HG02610 (cell line): Measurements from ENCODE around the gene ARHGEF40.

Experiments used
- ATAC-seq: cut with Tn5 transposase; IDR thresholded peaks from one replicate; pipeline ENCODE4 v1.9.1; 2021; ENCODE audit warnings: mild to moderate bottlenecking, moderate library complexity; ENCODE audit not compliant: unreplicated experiment

The ARHGEF40 gene

GRCh38 chr14:21078726-21079125 is 8.6 kb downstream of the ARHGEF40 start:
- no peak for ATAC-seq

DNA sequence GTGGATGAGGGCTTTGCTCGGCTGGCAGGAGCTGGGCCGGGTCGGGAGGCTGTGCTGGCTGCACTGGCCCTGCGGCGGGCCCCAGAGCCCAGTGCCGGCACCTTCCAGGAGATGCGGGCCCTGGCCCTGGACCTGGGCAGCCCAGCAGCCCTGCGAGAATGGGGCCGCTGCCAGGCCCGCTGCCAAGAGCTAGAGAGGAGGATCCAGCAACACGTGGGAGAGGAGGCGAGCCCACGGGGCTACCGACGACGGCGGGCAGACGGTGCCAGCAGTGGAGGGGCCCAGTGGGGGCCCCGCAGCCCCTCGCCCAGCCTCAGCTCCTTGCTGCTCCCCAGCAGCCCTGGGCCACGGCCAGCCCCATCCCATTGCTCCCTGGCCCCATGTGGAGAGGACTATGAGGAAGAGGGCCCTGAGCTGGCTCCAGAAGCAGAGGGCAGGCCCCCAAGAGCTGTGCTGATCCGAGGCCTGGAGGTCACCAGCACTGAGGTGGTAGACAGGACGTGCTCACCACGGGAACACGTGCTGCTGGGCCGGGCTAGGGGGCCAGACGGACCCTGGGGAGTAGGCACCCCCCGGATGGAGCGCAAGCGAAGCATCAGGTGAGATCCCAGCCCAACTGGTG is 11.5 kb downstream of the ARHGEF40 start:
- ATAC-seq = no peak

- no peak for ATAC-seq
Observed at GRCh38 chr14:21083565-21084325, 13.6 kb downstream of the ARHGEF40 start.

DNA sequence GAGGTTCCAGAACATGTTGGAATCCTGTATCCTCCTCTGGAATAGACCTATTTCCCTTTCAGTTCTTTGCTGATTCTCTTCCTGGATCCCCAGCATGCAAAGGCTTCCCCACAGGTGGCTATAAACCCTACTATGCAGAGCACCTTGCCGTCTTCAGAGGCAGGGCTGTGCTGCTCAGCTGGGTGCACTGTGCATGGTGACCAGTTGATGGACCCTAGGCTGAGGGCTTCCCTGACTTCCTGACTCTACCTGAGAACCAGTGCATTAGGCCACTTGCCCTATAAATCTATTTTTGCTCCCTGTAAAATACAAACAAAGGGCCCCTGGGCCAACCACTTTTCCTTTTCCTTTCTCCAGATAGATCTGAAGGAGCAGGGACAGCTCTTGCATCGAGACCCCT is 14.3 kb downstream of the ARHGEF40 start:
- ATAC-seq = no peak

DNA sequence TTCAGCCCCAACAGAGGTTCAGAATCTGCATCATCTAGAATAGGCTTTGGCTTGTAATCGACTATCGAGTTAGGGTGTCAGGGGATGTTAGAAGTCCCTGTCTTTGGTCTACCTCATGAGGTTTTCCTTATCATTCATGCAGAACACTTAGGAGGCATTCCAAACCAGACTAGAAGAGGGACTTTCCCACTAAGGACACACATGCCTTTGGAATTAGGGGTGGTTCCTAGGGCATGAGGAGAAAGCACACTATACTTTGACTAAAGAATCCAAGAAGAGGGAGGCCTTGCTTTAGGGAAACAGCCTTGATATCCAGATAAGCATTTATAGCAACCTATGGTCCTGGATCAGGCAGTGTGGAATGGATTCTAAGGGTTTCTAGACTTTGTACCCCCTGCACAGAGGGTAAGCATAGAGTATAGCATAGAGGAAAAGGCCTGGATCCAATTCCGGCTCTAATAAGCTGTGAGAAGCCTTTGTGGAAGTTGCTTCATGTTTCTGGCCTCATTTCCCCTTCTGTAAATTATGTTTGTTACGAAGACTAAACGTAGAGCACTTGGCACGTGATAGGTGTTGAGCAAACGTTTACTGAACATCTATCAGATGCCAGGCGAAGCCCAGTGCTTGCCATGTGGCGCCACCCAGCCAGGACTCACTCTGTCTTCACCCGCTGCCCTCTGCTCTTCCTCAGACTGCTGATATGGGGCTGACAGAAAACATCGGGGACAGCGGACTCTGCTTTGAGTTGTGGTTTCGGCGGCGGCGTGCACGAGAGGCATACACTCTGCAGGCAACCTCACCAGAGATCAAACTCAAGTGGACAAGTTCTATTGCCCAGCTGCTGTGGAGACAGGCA is 15.1 kb downstream of the ARHGEF40 start:
- no peak for ATAC-seq

GRCh38 chr14:21086908-21087293 is 16.8 kb downstream of the ARHGEF40 start:
- no peak for ATAC-seq

- ATAC-seq = peak; percentile 59
Observed at GRCh38 chr14:21087294-21088091, 17.4 kb downstream of the ARHGEF40 start.

DNA sequence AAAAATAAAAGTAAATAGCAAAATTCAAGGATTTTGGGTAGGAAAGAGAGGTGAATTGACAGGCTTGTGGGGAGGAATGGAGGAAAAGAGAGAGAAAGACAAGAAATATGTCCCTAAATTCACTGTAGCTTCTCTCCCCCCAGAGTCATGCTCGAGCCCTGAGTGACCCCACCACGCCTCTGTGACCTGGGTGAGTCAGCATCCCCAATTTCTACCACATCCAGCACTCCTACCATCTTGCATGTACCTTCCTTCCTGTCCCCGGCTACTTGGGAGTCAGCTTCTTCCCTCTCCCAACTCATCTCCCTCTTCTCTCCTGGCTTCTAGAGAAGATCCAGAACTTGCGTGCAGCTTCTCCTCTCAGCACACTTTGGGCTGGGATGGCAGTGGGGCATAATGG is 18.6 kb downstream of the ARHGEF40 start:
- no peak for ATAC-seq

DNA sequence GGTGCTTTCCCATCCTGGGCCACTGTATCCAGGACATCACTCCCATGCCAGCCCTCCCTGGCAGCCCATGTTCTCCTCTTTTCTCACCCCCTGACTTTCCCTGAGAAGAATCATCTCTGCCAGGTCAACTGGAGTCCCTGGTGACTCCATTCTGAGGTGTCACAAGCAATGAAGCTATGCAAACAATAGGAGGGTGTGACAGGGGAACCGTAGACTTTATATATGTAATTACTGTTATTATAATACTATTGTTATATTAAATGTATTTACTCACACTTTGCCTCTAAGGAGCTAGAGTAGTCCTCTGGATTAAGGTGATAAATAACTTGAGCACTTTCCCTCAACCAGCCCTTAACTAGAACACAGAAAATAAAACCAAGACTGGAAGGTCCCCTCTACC is 19.2 kb downstream of the ARHGEF40 start:
- ATAC-seq = no peak

DNA sequence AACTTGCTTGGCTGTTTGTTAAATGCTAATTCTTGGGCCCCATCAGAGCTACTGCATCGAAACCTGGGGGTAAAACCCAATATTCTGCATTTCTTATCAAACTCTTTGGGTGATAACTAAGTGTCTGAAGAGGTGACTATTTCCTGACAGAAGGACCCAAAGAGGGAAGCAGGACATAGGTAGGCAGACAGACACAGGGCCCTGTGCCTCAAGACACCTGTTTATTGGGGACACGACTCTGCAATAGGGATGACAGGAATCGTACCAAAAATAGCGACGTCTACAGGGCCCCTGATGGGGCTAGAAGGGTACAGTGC is 19.7 kb downstream of the ARHGEF40 start:
- ATAC-seq = no peak

DNA sequence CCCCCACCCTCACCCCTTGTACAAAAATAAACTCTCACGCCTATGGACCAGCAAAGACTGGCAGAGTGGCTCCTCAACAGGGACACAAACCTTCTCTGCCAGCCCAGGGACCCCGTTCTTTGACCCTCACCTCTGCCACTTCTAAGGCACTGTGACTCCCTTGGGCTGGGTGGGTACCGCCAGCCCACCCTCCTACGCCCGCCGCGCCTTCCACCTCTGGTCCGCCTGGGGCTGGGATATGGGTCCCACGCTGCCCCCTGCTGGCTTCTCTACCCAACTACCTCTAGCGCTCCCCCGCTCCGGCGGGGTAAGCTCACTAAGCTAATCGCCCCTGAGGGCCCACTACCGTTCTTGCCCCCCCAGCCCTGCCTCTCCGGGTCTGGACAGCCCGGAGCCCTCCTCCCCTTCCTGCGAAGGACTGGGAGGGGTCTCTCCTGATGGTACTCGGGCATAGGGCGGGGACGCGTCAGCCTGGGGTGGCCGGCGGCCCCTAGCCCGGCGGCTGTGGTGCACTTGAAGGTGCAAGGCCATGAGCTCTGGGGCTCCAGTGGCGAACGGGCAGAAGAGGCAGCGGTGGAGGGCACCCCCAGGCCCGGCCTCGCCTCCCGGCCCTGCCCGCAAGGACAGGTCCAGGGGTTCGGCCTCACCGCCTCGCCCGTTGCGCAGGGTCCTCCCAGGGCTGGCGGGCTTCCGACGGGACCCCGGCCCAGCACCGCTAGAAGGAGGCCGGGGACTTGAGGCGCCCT is 20.3 kb downstream of the ARHGEF40 start:
- ATAC-seq = no peak

- no peak for ATAC-seq
Observed at GRCh38 chr14:21090940-21091663, 21.0 kb downstream of the ARHGEF40 start.

GRCh38 chr14:21091821-21092272 is 21.7 kb downstream of the ARHGEF40 start:
- no peak for ATAC-seq

GRCh38 chr14:21092273-21093011 is 22.3 kb downstream of the ARHGEF40 start:
- ATAC-seq = peak; percentile 84

GRCh38 chr14:21093018-21093417 is 22.9 kb downstream of the ARHGEF40 start:
- no peak for ATAC-seq

DNA sequence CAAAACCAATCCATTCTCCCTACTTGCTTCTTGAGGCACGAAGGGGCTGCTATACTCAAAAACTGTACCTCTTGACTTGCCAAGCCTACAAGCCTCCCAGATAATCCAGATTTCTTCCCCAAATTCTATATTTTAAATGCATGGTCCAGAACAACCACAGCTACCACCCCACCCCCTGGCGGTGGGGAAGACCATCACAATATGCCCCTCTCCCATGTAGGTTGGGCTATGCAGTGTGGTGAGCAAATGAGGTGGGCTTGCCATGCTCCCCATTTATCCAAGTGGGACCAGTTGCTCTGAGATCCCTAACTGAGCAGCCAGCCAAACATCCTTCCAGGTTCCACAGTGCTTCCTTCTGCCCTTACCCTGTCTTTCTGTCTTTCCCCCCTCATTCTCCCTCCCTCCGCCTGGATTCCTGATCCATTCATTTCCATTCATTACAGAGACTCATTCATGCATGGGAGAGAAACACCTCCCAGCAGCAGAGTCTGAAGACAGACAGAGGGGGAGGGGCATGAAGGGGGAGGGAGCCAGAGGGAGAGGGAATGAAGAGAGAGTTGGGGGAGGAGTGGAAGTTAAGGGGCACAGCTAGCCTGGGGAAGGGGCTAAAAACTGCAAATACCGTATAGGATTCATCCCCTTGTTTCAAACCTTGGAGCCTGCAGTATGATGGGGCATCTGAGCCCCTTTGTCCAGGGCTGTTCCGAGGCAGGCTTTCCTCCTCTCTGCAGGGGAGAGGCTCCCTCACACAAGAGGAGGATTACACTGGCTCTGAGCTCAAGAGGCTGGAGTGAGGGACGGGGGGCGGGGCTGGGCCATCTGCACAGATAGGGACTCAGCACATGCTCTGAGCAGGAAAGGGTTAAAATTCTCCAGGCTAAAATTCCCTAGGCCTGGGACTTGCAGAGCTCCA is 23.9 kb downstream of the ARHGEF40 start:
- ATAC-seq = no peak

DNA sequence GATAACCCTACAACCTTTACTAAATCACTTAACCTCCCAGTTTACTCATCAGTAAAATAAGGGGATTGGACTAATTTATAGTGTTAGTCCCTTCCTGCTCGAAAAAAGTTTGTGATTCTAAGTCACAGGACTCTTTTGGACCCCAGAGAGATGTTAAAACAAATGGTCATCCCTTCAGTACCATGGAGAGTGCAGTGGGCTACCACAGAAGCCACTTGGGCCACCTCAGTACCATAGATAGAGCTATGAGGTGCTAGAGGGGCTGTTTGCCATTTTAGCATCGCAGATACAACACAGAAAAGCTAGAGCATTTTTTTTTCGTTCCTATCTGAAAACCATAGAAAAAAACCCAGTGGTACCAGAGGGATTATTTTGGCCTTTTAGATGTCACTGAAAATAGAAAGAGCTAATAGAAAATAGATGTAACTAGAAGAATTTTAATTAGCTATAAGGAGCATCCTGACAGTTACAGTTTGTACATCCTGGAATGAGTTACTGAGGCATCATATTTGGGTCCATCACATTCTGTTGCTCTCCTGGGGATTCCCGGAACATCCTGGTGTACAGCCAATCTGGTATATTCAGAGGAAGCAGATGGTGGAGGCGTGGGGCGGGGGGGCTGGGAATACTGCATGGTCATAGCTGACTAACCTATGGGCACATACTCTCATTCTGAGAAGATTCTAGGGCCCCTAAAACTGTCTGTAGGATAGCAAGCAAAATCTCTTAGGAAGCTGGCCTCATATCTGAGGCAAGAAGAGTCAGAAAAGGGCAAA is 25.5 kb downstream of the ARHGEF40 start:
- no peak for ATAC-seq
